Hepatocyte (in vitro differentiated cells): ENCODE measurements around the gene ZNRF4.

Experiments used
- CTCF ChIP-seq: fragments of 200-600 bp; sonication (generic); IDR thresholded peaks from 2 replicates; pipeline ENCODE4 v1.5.1; 2016; ENCODE audit warnings: antibody characterized with exemption, mild to moderate bottlenecking; ENCODE audit not compliant: poor library complexity
- EZH2phosphoT487 ChIP-seq: fragments of 200-600 bp; sonication (generic); IDR thresholded peaks from one replicate; pipeline ENCODE4 v1.6.1; 2018; ENCODE audit warnings: antibody characterized with exemption, mild to moderate bottlenecking, low read depth, moderate library complexity; ENCODE audit not compliant: unreplicated experiment, severe bottlenecking

- TF ChIP-seq EZH2phosphoT487: no peak
- TF ChIP-seq CTCF: no peak
Measured at GRCh38 chr19:5494773-5495172, 39.6 kb downstream of the ZNRF4 start.
